Thymus (tissue), 14 donors: ENCODE results near the gene ZNF814. TPM values are rescaled to one million over a fixed set of nuclear protein-coding genes. Genes with fewer than 3 reads are reported as not detected.
"Not testable (repeated sequence)": the region's sequence is repeated elsewhere in the genome, so short reads cannot be mapped to it uniquely, and the experiment has no call there.

Experiments
- DNase-seq, 9 donors: peaks; one replicate each; pipeline ENCODE4 v3.0.0-alpha.2; 2013; ENCODE audit warnings: low spot score in 9 of 9, low read depth in 6 of 9, missing footprints in 1 of 9
- H3K27ac ChIP-seq, 2 donors: one replicate each; pipeline ENCODE4 v1.5.1; 2013; ENCODE audit warnings: control low read depth in 1 of 2, low read depth in 1 of 2, low read length in 1 of 2, mild to moderate bottlenecking in 1 of 2, moderate library complexity in 1 of 2
- H3K27me3 ChIP-seq, 2 donors: one replicate each; pipeline ENCODE4 v1.5.1; 2013; ENCODE audit warnings: low read length in 1 of 2; ENCODE audit not compliant: control insufficient read depth in 2 of 2, insufficient read depth in 1 of 2
- H3K36me3 ChIP-seq, 2 donors: one replicate each; pipeline ENCODE4 v1.5.1; 2013; ENCODE audit warnings: low read length in 1 of 2, mild to moderate bottlenecking in 1 of 2, moderate library complexity in 1 of 2; ENCODE audit not compliant: control insufficient read depth in 2 of 2, insufficient read depth in 2 of 2
- H3K4me1 ChIP-seq, 2 donors: one replicate each; pipeline ENCODE4 v1.5.1; 2013; ENCODE audit warnings: low read length in 2 of 2; ENCODE audit not compliant: control insufficient read depth in 2 of 2, insufficient read depth in 2 of 2
- H3K4me3 ChIP-seq, 2 donors: one replicate each; pipeline ENCODE4 v1.5.1; 2013; ENCODE audit warnings: low read length in 2 of 2, control low read depth in 1 of 2, mild to moderate bottlenecking in 1 of 2
- H3K9me3 ChIP-seq, 2 donors: one replicate each; pipeline ENCODE4 v1.5.1; 2013; ENCODE audit warnings: low read length in 1 of 2, mild to moderate bottlenecking in 1 of 2; ENCODE audit not compliant: control insufficient read depth in 2 of 2, insufficient read depth in 1 of 2
- WGBS: extraction: QIAGEN DNeasy Blood & Tissue Kit; methylation state at CpG from one replicate; pipeline ENCODE4 v1.1.7; 2013; 5-methylcytosine and 5-hydroxymethylcytosine counted together
- long read RNA-seq, 10 donors: transcript quantifications; one replicate each; lab custom pipeline, GENCODE V29; 2026
- polyA plus RNA-seq: library from polyadenylated mRNA; stranded (reverse); fragments of 200-250 nt; gene quantifications from one replicate; pipeline ENCODE4 v1.2.3, GENCODE V29; 2013
- total RNA-seq: library from RNA; stranded (reverse); fragments of 120-200 nt; gene quantifications from one replicate; pipeline ENCODE4 v1.2.4, GENCODE V29; 2013
- donor health status: healthy.

ZNF814 gene
- total RNA-seq, result 19.5 TPM
- polyA plus RNA-seq, result 16.7 TPM
- long read RNA-seq, donor 1, partial matches to known transcripts, result 0 of 3 reads
- long read RNA-seq, donor 1, other reads (novel, unspliced or antisense), result 0 of 3 reads
- long read RNA-seq, donor 2, transcript ZNF814-208 (3 exons, 528 nt), result minor isoform, 8 of 40 reads
- long read RNA-seq, donor 2, transcript ZNF814-202 (1 exons, 2,277 nt), result major isoform, 21 of 40 reads
- long read RNA-seq, donor 2, transcript ZNF814-207 (1 exons, 2,496 nt), result minor isoform, 7 of 40 reads
- long read RNA-seq, donor 2, partial matches to known transcripts, result 0 of 40 reads
- long read RNA-seq, donor 2, other reads (novel, unspliced or antisense), result 0 of 40 reads
- long read RNA-seq, donor 3, transcript ZNF814-202 (1 exons, 2,277 nt), result major isoform, 13 of 32 reads
- long read RNA-seq, donor 3, transcript ZNF814-208 (3 exons, 528 nt), result minor isoform, 5 of 32 reads
- long read RNA-seq, donor 3, transcript ZNF814-207 (1 exons, 2,496 nt), result minor isoform, 5 of 32 reads
- long read RNA-seq, donor 3, partial matches to known transcripts, result 0 of 32 reads
- long read RNA-seq, donor 3, other reads (novel, unspliced or antisense), result 6 of 32 reads
- long read RNA-seq, donor 4, transcript ZNF814-202 (1 exons, 2,277 nt), result major isoform, 13 of 26 reads
- long read RNA-seq, donor 4, transcript ZNF814-207 (1 exons, 2,496 nt), result minor isoform, 6 of 26 reads
- long read RNA-seq, donor 4, transcript ZNF814-208 (3 exons, 528 nt), result minor isoform, 6 of 26 reads
- long read RNA-seq, donor 4, partial matches to known transcripts, result 0 of 26 reads
- long read RNA-seq, donor 4, other reads (novel, unspliced or antisense), result 0 of 26 reads
- long read RNA-seq, donor 5, transcript ZNF814-207 (1 exons, 2,496 nt), result minor isoform, 8 of 51 reads
- long read RNA-seq, donor 5, transcript ZNF814-208 (3 exons, 528 nt), result minor isoform, 10 of 51 reads
- long read RNA-seq, donor 5, transcript ZNF814-202 (1 exons, 2,277 nt), result major isoform, 20 of 51 reads
- long read RNA-seq, donor 5, partial matches to known transcripts, result 5 of 51 reads
- long read RNA-seq, donor 5, other reads (novel, unspliced or antisense), result 7 of 51 reads
- long read RNA-seq, donor 6, transcript ZNF814-202 (1 exons, 2,277 nt), result major isoform, 5 of 19 reads
- long read RNA-seq, donor 6, partial matches to known transcripts, result 8 of 19 reads
- long read RNA-seq, donor 6, other reads (novel, unspliced or antisense), result 0 of 19 reads
- long read RNA-seq, donor 7, transcript ZNF814-208 (3 exons, 528 nt), result major isoform, 8 of 15 reads
- long read RNA-seq, donor 7, partial matches to known transcripts, result 0 of 15 reads
- long read RNA-seq, donor 7, other reads (novel, unspliced or antisense), result 0 of 15 reads
- long read RNA-seq, donor 8, partial matches to known transcripts, result 6 of 18 reads
- long read RNA-seq, donor 8, other reads (novel, unspliced or antisense), result 0 of 18 reads
- long read RNA-seq, donor 9, transcript ZNF814-202 (1 exons, 2,277 nt), result major isoform, 8 of 13 reads
- long read RNA-seq, donor 9, partial matches to known transcripts, result 0 of 13 reads
- long read RNA-seq, donor 9, other reads (novel, unspliced or antisense), result 0 of 13 reads
- long read RNA-seq, donor 10, partial matches to known transcripts, result 0 of 4 reads
- long read RNA-seq, donor 10, other reads (novel, unspliced or antisense), result 0 of 4 reads

GRCh38 chr19:57888560-57889231 lies at the start of gene ZNF814:
TSS of gene ZNF814 (minus strand) at chr19:57889037. CDS start at chr19:57888802, 235 bp downstream.
- WGBS, result 3% methylated on average over 43 of the region's 43 CpGs
- peak; percentile 56 to 91 (median 75) for DNase-seq
- peak within 1 kb of the TSS; percentile 72 to 89 for H3K27ac ChIP-seq

GRCh38 chr19:57935731-57936130 lies 46.9 kb upstream of the ZNF814 start:
- peaks cover 0 to 4% of the 10 kb centered on the region in 2 donors for H3K27me3 ChIP-seq
- H3K4me1 ChIP-seq, result peaks cover 3 to 7% of the 10 kb centered on the region in 2 donors
- 94% methylated on average over 12 of the region's 12 CpGs for WGBS
- DNase-seq, result no peak
- H3K27ac ChIP-seq, result no peak overlapping the region
- no peak overlapping the region for H3K4me3 ChIP-seq
- H3K36me3 ChIP-seq, result peaks cover 3 to 7% of the 10 kb centered on the region in 2 donors
- peaks cover 11 to 65% of the 10 kb centered on the region in 2 donors for H3K9me3 ChIP-seq

More at GRCh38 chr19:57888560-57889231, at the start of gene ZNF814:
- no peaks in the 10 kb centered on the region for H3K27me3 ChIP-seq
- peaks cover 2 to 13% of the 10 kb centered on the region in 2 donors for H3K9me3 ChIP-seq
- H3K4me1 ChIP-seq, result peaks cover 7 to 11% of the 10 kb centered on the region in 2 donors
- peaks cover 9 to 12% of the 10 kb centered on the region in 2 donors for H3K36me3 ChIP-seq
- H3K4me3 ChIP-seq, result peak within 1 kb of the TSS; percentile 69 to 85

GRCh38 chr19:57934820-57935665 lies 46.2 kb upstream of the ZNF814 start, which contains the start of gene ZNF418:
TSS of gene ZNF418 (minus strand) at chr19:57935402. CDS start at chr19:57933822, 1,580 bp downstream.
- peaks cover 4 to 8% of the 10 kb centered on the region in 2 donors for H3K36me3 ChIP-seq
- peaks cover 0 to 4% of the 10 kb centered on the region in 2 donors for H3K27me3 ChIP-seq
- H3K4me1 ChIP-seq, result peaks cover 3 to 7% of the 10 kb centered on the region in 2 donors
- H3K4me3 ChIP-seq, result peak within 1 kb of the TSS; percentile 61 to 75
- H3K27ac ChIP-seq, result peak within 1 kb of the TSS; percentile 67 to 69
- peaks cover 11 to 66% of the 10 kb centered on the region in 2 donors for H3K9me3 ChIP-seq
- 11% methylated on average over 54 of the region's 54 CpGs for WGBS
- peak; percentile 37 to 85 (median 57) for DNase-seq

GRCh38 chr19:57927587-57927986 lies 38.8 kb upstream of the ZNF814 start:
- Histone ChIP-seq H3K9me3 (peaks cover 11 to 48% of the 10 kb centered on the region in 2 donors), H3K4me3 (no peak overlapping the region), H3K36me3 (peaks cover 7 to 33% of the 10 kb centered on the region in 2 donors), H3K4me1 (no peaks in the 10 kb centered on the region), H3K27me3 (no peaks in the 10 kb centered on the region), H3K27ac (no peak overlapping the region)
- no peak for DNase-seq
- 97% methylated on average over 4 of the region's 4 CpGs for WGBS

GRCh38 chr19:57916168-57916995 lies 27.5 kb upstream of the ZNF814 start, which contains the start of gene ZNF417:
TSS of gene ZNF417 (minus strand) at chr19:57916592. CDS start at chr19:57916411, 181 bp downstream.
- not testable (repeated sequence) for H3K4me1 ChIP-seq, H3K27me3 ChIP-seq, H3K9me3 ChIP-seq
- Histone ChIP-seq H3K36me3 (peaks cover 10 to 20% of the 10 kb centered on the region in 2 donors), H3K27ac (peak within 1 kb of the TSS; percentile 40 to 46), H3K4me3 (peak within 1 kb of the TSS; percentile 73 to 74)
- WGBS, result under 1% methylated on average over 51 of the region's 51 CpGs
- DNase-seq, result peak; percentile 74 to 95 (median 88)

- no peaks in the 10 kb centered on the region for H3K9me3 ChIP-seq
- WGBS, result 99% methylated on average over 3 of the region's 3 CpGs
- no peak for DNase-seq
- H3K27me3 ChIP-seq, result no peaks in the 10 kb centered on the region
- peaks cover 8 to 29% of the 10 kb centered on the region in 2 donors for H3K36me3 ChIP-seq
- H3K27ac ChIP-seq, result no peak overlapping the region
- H3K4me1 ChIP-seq, result peaks cover 5 to 10% of the 10 kb centered on the region in 2 donors
- H3K4me3 ChIP-seq, result no peak overlapping the region
Measured at GRCh38 chr19:57914531-57914930, 25.7 kb upstream of the ZNF814 start.
